KMS-11 (cell line): ENCODE data around the gene EFCAB6.

Experiments used
- H2AFZ ChIP-seq: fragments of 200-600 bp; sonication (generic); 2 replicates; pipeline ENCODE4 v1.6.1; 2016; ENCODE audit warnings: antibody characterized with exemption, mixed run types, low read depth
- H3K27ac ChIP-seq: fragments of 200-600 bp; sonication (generic); 2 replicates; pipeline ENCODE4 v1.6.1; 2016; ENCODE audit warnings: mild to moderate bottlenecking, mixed run types
- H3K27me3 ChIP-seq: fragments of 200-600 bp; sonication (generic); 2 replicates; pipeline ENCODE4 v1.6.1; 2017; ENCODE audit warnings: mild to moderate bottlenecking, low read depth, mixed run types, moderate library complexity; ENCODE audit not compliant: insufficient read depth
- H3K36me3 ChIP-seq: fragments of 200-600 bp; sonication (generic); 2 replicates; pipeline ENCODE4 v1.6.1; 2017; ENCODE audit warnings: mild to moderate bottlenecking, mixed run types; ENCODE audit not compliant: insufficient read depth
- H3K4me1 ChIP-seq: fragments of 200-600 bp; sonication (generic); 2 replicates; pipeline ENCODE4 v1.6.1; 2016; ENCODE audit warnings: mild to moderate bottlenecking, low read depth, mixed run types; ENCODE audit not compliant: poor library complexity, severe bottlenecking
- H3K4me2 ChIP-seq: fragments of 200-600 bp; sonication (generic); 2 replicates; pipeline ENCODE4 v1.7.0; 2016; ENCODE audit warnings: mild to moderate bottlenecking, mixed run types
- H3K4me3 ChIP-seq: fragments of 200-600 bp; sonication (generic); IDR thresholded peaks from 2 replicates; pipeline ENCODE4 v1.6.1; 2017; ENCODE audit warnings: low read depth, low read length, mixed read lengths; ENCODE audit not compliant: insufficient read depth
- H3K79me2 ChIP-seq: fragments of 200-600 bp; sonication (generic); 2 replicates; pipeline ENCODE4 v1.6.1; 2016; ENCODE audit warnings: low read depth, mixed run types; ENCODE audit not compliant: insufficient read depth
- H3K9ac ChIP-seq: fragments of 200-600 bp; sonication (generic); 2 replicates; pipeline ENCODE4 v1.6.1; 2016; ENCODE audit warnings: mild to moderate bottlenecking, mixed run types
- H4K20me1 ChIP-seq: fragments of 200-600 bp; sonication (generic); 2 replicates; pipeline ENCODE4 v1.6.1; 2016; ENCODE audit warnings: mild to moderate bottlenecking, mixed run types; ENCODE audit not compliant: insufficient read depth
- TF ChIP-seq, protein P1 (sequence below): fragments of 200-600 bp; sonication (generic); conservative IDR thresholded peaks from 2 replicates; pipeline ENCODE4 v1.6.1; 2017; ENCODE audit warnings: low read depth, mild to moderate bottlenecking, antibody characterized with exemption, low read length, moderate library complexity, mixed read lengths

EFCAB6 gene

DNA sequence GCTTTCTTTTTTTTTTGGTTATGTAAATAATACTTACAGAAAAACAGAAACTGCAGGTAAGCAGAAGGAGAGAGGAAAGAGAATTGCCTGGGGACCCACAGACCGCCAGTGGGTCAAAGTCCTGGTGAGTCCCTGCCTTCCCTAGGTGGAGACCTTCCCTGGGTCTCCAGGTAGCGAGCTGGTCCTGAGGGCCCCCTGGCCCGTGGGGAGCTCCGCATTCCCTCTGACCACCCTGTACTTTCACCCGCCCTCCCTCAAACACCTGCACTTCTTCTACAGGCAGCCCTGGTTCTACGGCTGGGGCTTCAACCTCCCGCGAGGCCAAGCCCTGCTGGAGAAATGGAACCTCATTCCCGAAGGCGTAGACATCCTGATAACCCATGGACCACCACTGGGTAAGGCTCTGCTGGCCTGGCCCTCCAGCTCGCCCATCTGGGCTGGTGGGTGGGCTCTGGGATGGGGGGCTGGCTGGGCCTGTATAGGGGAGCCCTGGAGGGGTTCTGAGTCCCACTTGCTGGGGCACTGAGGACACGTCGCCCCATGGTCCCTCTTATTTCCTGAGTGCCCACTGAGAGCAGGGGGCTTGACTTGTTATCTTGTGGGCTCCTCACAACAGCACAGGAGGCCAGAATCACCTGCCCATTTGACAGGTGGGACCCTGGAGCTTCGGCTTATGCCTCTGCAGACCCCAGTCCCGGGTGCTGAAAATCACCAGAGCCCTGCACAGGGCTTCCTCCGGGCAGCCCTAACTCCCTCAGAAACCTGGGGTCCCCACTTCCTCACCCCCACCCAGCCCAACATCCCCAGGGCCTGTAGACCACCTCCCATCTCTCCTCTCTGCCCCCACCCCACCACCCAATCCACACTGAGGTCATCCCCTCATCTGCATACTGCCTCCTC, 313.9 kb downstream of the EFCAB6 start:
- TF ChIP-seq, protein P1, sequence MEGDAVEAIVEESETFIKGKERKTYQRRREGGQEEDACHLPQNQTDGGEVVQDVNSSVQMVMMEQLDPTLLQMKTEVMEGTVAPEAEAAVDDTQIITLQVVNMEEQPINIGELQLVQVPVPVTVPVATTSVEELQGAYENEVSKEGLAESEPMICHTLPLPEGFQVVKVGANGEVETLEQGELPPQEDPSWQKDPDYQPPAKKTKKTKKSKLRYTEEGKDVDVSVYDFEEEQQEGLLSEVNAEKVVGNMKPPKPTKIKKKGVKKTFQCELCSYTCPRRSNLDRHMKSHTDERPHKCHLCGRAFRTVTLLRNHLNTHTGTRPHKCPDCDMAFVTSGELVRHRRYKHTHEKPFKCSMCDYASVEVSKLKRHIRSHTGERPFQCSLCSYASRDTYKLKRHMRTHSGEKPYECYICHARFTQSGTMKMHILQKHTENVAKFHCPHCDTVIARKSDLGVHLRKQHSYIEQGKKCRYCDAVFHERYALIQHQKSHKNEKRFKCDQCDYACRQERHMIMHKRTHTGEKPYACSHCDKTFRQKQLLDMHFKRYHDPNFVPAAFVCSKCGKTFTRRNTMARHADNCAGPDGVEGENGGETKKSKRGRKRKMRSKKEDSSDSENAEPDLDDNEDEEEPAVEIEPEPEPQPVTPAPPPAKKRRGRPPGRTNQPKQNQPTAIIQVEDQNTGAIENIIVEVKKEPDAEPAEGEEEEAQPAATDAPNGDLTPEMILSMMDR = no peak
- Histone ChIP-seq H2AFZ (no peak overlapping the region), H3K9ac (no peak overlapping the region), H3K27ac (no peak overlapping the region), H3K4me1 (no peaks in the 10 kb centered on the region), H3K27me3 (no peaks in the 10 kb centered on the region; the same call in 1 of the 2 replicates), H3K79me2 (no peaks in the 10 kb centered on the region), H3K4me3 (no peak overlapping the region), H3K36me3 (no peaks in the 10 kb centered on the region), H3K4me2 (no peak overlapping the region), H4K20me1 (no peaks in the 10 kb centered on the region)

DNA sequence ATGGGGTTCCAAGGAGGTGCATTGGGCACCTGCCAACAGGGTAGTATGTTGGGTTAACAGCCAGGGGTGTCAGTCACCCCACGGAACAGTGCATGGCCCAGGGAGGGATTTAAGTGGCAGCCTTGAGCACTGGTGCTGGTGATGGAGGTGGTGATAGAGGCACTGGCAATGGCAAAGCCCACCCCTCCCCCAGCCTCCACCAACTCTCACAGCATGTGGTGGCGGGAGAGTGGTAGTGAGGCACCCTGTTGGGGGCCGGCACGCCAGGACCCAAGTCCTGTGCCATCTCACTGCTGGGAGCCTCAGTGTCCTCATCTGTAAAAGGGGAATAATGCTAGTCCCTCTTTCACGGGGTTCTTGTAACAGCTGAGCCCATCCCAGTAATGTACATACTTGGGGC, 318.8 kb downstream of the EFCAB6 start:
- TF ChIP-seq, protein P1 = no peak
- no peak overlapping the region for H3K4me2 ChIP-seq
- H2AFZ ChIP-seq = no peak overlapping the region
- no peaks in the 10 kb centered on the region for H4K20me1 ChIP-seq
- H3K4me3 ChIP-seq = no peak overlapping the region
- no peak overlapping the region for H3K9ac ChIP-seq
- H3K79me2 ChIP-seq = no peaks in the 10 kb centered on the region
- H3K27ac ChIP-seq = no peak overlapping the region
- H3K27me3 ChIP-seq = peaks cover 11% of the 10 kb centered on the region; the same call in 1 of the 2 replicates
- H3K4me1 ChIP-seq = no peaks in the 10 kb centered on the region
- no peaks in the 10 kb centered on the region for H3K36me3 ChIP-seq

DNA sequence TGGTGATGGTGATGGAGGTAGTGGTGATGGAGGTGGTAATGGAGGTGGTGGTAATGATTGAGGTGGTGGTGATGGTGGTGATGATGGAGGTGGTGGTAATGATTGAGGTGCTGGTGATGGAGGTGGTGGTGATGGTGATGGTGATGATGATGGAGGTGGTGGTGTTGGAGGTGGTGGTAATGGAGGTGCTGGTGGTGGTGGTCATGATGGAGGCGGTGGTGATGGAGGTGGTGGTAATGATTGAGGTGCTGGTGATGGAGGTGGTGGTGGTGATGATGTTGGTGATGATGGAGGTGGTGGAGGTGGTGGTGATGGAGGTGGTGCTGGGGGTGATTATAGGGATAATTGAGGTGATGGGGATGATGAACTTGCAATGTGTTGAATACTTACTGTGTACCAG, 320.4 kb downstream of the EFCAB6 start:
- TF ChIP-seq, protein P1 = no peak
- H4K20me1 ChIP-seq = no peaks in the 10 kb centered on the region
- H3K79me2 ChIP-seq = no peaks in the 10 kb centered on the region
- H3K4me2 ChIP-seq = no peak overlapping the region
- H2AFZ ChIP-seq = no peak overlapping the region
- no peak overlapping the region for H3K9ac ChIP-seq
- no peak overlapping the region for H3K27ac ChIP-seq
- no peaks in the 10 kb centered on the region for H3K36me3 ChIP-seq
- peaks cover 13% of the 10 kb centered on the region; the same call in 1 of the 2 replicates for H3K27me3 ChIP-seq
- no peak overlapping the region for H3K4me3 ChIP-seq
- no peaks in the 10 kb centered on the region for H3K4me1 ChIP-seq

DNA sequence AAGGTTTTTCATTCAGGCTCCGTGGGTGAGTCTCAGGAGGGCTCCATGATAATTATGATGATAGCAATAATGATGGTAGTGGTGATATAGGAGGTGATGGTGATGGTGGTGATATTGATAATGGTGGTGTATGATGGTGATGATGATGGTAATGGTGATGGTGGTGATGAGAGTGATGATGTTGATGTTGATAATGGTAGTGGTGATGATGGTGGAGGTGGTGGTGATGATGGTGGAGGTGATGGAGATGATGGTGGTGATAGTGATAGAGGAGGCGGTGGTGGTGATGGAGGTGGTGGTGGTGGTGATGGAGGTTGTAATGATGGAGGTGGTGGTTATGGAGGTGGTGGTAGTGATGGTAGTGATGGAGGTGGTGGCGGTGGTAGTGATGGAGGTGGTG, 320.9 kb downstream of the EFCAB6 start:
- Histone ChIP-seq H3K27me3 (peaks cover 13% of the 10 kb centered on the region; the same call in 1 of the 2 replicates), H3K4me2 (no peak overlapping the region), H3K27ac (no peak overlapping the region), H4K20me1 (no peaks in the 10 kb centered on the region), H3K36me3 (no peaks in the 10 kb centered on the region), H3K4me3 (no peak overlapping the region), H3K9ac (no peak overlapping the region), H3K4me1 (no peaks in the 10 kb centered on the region), H3K79me2 (no peaks in the 10 kb centered on the region), H2AFZ (no peak overlapping the region)
- TF ChIP-seq, protein P1 = no peak
